Ovary (tissue), 3 donors: ENCODE results near the gene ATF1.
"Not testable (repeated sequence)": the region's sequence is repeated elsewhere in the genome, so short reads cannot be mapped to it uniquely, and the experiment has no call there.

Source experiments
- CTCF ChIP-seq, 3 donors: fragments of 450-650 bp in 2 of 3; fragments of 200-600 bp in 1 of 3; IDR thresholded peaks; one replicate each; pipeline versions ENCODE4 v1.5.1 to v1.8.0; 2016 to 2022; ENCODE audit warnings: antibody characterized with exemption in 3 of 3, mild to moderate bottlenecking in 1 of 3
- EP300 ChIP-seq: sonication (generic); formaldehyde crosslinking; IDR thresholded peaks from one replicate; pipeline ENCODE4 v1.6.1; 2017; ENCODE audit warnings: antibody characterized with exemption
- POLR2A ChIP-seq: fragments of 450-650 bp; IDR thresholded peaks from one replicate; pipeline ENCODE4 v1.6.1; 2017; ENCODE audit warnings: antibody characterized with exemption, mild to moderate bottlenecking, moderate library complexity
- donor health status: DM: no; HTN: no; CAD: no.

- not testable (repeated sequence) for TF ChIP-seq EP300; CTCF (IDR thresholded peaks at IDR 0.05); POLR2A
Observed at GRCh38 chr12:50823724-50824123, 59.8 kb downstream of the ATF1 start.
